ENCODE data around the gene CBX6. TPM values are rescaled to one million over a fixed set of nuclear protein-coding genes. Genes with fewer than 3 reads are reported as not detected.
A peak's percentile ranks its signal among the peaks of the same experiment; 100 is the strongest.

CBX6 gene
- total and polyA plus RNA-seq, 9 of the 15 experiments (the other 6 are each of a cell fraction or from before 2014, with no cell fraction given), result 0.75 to 31.6 (median 8.0) TPM

DNA sequence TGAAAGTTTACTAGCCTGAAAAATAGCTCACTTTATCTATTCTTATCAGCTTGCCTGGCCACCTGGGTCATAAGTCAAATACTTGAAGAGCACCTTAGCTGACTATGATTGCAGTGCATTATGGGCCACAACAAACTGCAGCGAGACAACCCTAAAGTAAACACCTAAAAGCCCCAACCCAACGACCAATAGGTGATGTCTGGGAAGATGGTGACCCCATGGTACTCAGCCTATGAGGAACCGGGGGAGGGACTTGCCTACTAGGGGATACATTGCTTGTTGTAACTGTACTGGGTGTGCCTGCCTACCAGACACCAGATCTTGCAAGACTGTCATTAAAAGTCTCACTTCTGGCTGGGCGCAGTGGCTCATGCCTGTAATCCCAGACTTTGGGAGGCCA lies 49.8 kb upstream of the CBX6 start:
- Histone ChIP-seq H3K4me1 (replicated peaks in 1 of 2; ENCODE audit: control insufficient read depth in 2 of 2, insufficient read depth in 2 of 2, low read length in 2 of 2) (peaks cover 5 to 11% of the 10 kb centered on the region in 2 experiments; a peak in 4 of 5 replicates), H3K9me1 (ENCODE audit: control insufficient read depth, insufficient read depth, low read length) (no peaks in the 10 kb centered on the region), H3K27ac (ENCODE audit: extremely low read depth, low read depth, low read length) (no peak overlapping the region), H3K4me2 (ENCODE audit: insufficient read depth, low read length) (no peak overlapping the region), H3K9me3 (replicated peaks; ENCODE audit: control insufficient read depth, insufficient read depth, low read depth, low read length) (no peaks in the 10 kb centered on the region), H2AFZ (ENCODE audit: low read depth, low read length) (no peak overlapping the region), H3K36me3 (ENCODE audit: control insufficient read depth, insufficient read depth, low read length) (no peaks in the 10 kb centered on the region), H3K79me2 (ENCODE audit: control insufficient read depth, insufficient read depth, low read length) (no peaks in the 10 kb centered on the region), H3K27me3 (ENCODE audit: control insufficient read depth in 2 of 2, insufficient read depth in 2 of 2, low read length in 2 of 2) (no peaks in the 10 kb centered on the region), H3K4me3 (no peak overlapping the region), H4K20me1 (replicated peaks; ENCODE audit: control insufficient read depth, insufficient read depth, low read length) (no peaks in the 10 kb centered on the region), H3K9ac (ENCODE audit: insufficient read depth in 1 of 2, low read depth in 2 of 2, low read length in 2 of 2) (no peak overlapping the region)
- TF ChIP-seq, protein P1, sequence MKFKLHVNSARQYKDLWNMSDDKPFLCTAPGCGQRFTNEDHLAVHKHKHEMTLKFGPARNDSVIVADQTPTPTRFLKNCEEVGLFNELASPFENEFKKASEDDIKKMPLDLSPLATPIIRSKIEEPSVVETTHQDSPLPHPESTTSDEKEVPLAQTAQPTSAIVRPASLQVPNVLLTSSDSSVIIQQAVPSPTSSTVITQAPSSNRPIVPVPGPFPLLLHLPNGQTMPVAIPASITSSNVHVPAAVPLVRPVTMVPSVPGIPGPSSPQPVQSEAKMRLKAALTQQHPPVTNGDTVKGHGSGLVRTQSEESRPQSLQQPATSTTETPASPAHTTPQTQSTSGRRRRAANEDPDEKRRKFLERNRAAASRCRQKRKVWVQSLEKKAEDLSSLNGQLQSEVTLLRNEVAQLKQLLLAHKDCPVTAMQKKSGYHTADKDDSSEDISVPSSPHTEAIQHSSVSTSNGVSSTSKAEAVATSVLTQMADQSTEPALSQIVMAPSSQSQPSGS (CRISPR knock-in tag; IDR thresholded peaks at IDR 0.05), result no peak
- peak; percentile 61 for TF ChIP-seq NFYB (IDR thresholded peaks at IDR 0.05; ENCODE audit: extremely low read depth, insufficient read length)
- DNase-seq (ENCODE audit: extremely low read depth in 1 of 4, low spot score in 3 of 4), result peak in 1 of 4 experiments; percentile 11
- POLR2A ChIA-PET, result interaction anchor here (0.5 to 0.6 kb wide), 2 partner anchors 38 to 1291 kb away, joined by 3 read pairs; no protein-coding TSS in a partner anchor
- peak; percentile 41; the same call in 1 of the 3 replicates for ATAC-seq
- no peak for FAIRE-seq
- no TSS peak for BruUV-seq (replicated peaks)
- 2% methylated on average over 4 of the region's 4 CpGs for WGBS (ENCODE audit: insufficient coverage, low coverage, missing lambda C conversion rate)
- CTCF ChIA-PET (ENCODE audit: low intra/inter-chr PET ratio), result no interaction called here
- in situ Hi-C loops (cut with MboI) (no loop called here), intact Hi-C loops (cut with micrococcal nuclease) (loop anchor here (10.0 kb wide), 1 partner anchor 47 kb away; the partner anchor contains the start of gene CBX6)

DNA sequence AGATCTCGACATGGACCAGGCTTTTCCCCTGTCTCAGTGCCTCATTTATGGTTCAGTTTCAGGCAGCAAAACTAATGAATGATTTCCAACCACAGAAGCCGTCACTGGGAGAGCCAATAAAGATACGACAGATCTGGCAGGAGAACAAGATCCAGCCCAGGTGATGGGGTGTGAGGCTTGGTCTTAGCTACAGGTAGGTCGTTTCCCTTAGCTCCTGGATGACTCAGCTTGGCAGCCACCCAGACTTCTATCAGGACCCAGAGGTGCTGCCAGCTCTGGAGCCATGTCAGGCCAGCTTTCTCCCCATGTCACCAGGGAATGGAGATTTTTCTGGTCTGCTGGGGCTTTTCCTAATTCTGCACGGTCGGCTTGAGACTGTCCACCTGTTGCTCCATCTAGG lies 49.1 kb upstream of the CBX6 start:
- BruUV-seq (replicated peaks), result no TSS peak
- no peak overlapping the region for H3K9ac ChIP-seq (ENCODE audit: insufficient read depth in 1 of 2, low read depth in 2 of 2, low read length in 2 of 2)
- no peak overlapping the region for H3K4me2 ChIP-seq (ENCODE audit: insufficient read depth, low read length)
- intact Hi-C loops (cut with micrococcal nuclease), result loop anchor here (10.0 kb wide), 1 partner anchor 46 kb away; the partner anchor contains the start of gene CBX6
- ATAC-seq (no peak), DNase-seq (ENCODE audit: extremely low read depth in 1 of 4, low spot score in 3 of 4) (no peak), FAIRE-seq (no peak)
- no peak overlapping the region for H2AFZ ChIP-seq (ENCODE audit: low read depth, low read length)
- H3K27me3 ChIP-seq (ENCODE audit: control insufficient read depth in 2 of 2, insufficient read depth in 2 of 2, low read length in 2 of 2), result no peaks in the 10 kb centered on the region
- no peaks in the 10 kb centered on the region for H3K9me1 ChIP-seq (ENCODE audit: control insufficient read depth, insufficient read depth, low read length)
- CTCF ChIA-PET (ENCODE audit: low intra/inter-chr PET ratio), result no interaction called here
- WGBS (ENCODE audit: insufficient coverage, low coverage, missing lambda C conversion rate), result 5% methylated on average over 6 of the region's 6 CpGs
- H3K27ac ChIP-seq (ENCODE audit: extremely low read depth, low read depth, low read length), result no peak overlapping the region
- no peaks in the 10 kb centered on the region for H3K79me2 ChIP-seq (ENCODE audit: control insufficient read depth, insufficient read depth, low read length)
- no peaks in the 10 kb centered on the region for H4K20me1 ChIP-seq (replicated peaks; ENCODE audit: control insufficient read depth, insufficient read depth, low read length)
- in situ Hi-C loops (cut with MboI), result no loop called here
- H3K9me3 ChIP-seq (replicated peaks; ENCODE audit: control insufficient read depth, insufficient read depth, low read depth, low read length), result no peaks in the 10 kb centered on the region
- TF ChIP-seq, protein P2, sequence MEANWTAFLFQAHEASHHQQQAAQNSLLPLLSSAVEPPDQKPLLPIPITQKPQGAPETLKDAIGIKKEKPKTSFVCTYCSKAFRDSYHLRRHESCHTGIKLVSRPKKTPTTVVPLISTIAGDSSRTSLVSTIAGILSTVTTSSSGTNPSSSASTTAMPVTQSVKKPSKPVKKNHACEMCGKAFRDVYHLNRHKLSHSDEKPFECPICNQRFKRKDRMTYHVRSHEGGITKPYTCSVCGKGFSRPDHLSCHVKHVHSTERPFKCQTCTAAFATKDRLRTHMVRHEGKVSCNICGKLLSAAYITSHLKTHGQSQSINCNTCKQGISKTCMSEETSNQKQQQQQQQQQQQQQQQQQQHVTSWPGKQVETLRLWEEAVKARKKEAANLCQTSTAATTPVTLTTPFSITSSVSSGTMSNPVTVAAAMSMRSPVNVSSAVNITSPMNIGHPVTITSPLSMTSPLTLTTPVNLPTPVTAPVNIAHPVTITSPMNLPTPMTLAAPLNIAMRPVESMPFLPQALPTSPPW (CRISPR knock-in tag; IDR thresholded peaks at IDR 0.05), result no peak
- TF ChIP-seq BMI1 (IDR thresholded peaks at IDR 0.05; ENCODE audit: low read length) (no peak), ZKSCAN1 (IDR thresholded peaks at IDR 0.05; ENCODE audit: low read depth, low read length) (no peak), POLR2AphosphoS5 (IDR thresholded peaks at IDR 0.05; ENCODE audit: control insufficient read depth, insufficient read depth, low read depth, low read length) (no peak)
- peaks cover 5 to 11% of the 10 kb centered on the region in 2 experiments; a peak in 4 of 5 replicates for H3K4me1 ChIP-seq (replicated peaks in 1 of 2; ENCODE audit: control insufficient read depth in 2 of 2, insufficient read depth in 2 of 2, low read length in 2 of 2)
- H3K36me3 ChIP-seq (ENCODE audit: control insufficient read depth, insufficient read depth, low read length), result no peaks in the 10 kb centered on the region
- no peak overlapping the region for H3K4me3 ChIP-seq
- POLR2A ChIA-PET, result interaction anchor here (0.5 to 0.6 kb wide), 2 partner anchors 38 to 1292 kb away, joined by 3 read pairs; no protein-coding TSS in a partner anchor

Data from K562 (cell line).